ENCODE data around the gene IL26. TPM values are rescaled to one million over a fixed set of nuclear protein-coding genes. Genes with fewer than 3 reads are reported as not detected.

IL26 gene
- total and polyA plus RNA-seq, 7 donors = not detected

- no peak overlapping the region for H3K4me3 ChIP-seq
- WGBS, 3 donors = 58 to 81% (median 73%) methylated on average over 3 of the region's 3 CpGs
- TF ChIP-seq CTCF (IDR thresholded peaks at IDR 0.05) = no peak
- no peak for DNase-seq
- H3K36me3 ChIP-seq (ENCODE audit: insufficient read depth in 1 of 2, low read depth in 1 of 2) = no peaks in the 10 kb centered on the region
- no peaks in the 10 kb centered on the region for H3K9me3 ChIP-seq
- intact Hi-C loops (cut with DNase I) = loop anchor here in 1 of 2 donors (10.0 kb wide), 1 partner anchor 517 kb away; the partner anchor contains the start of gene SLC35E3
- H3K27ac ChIP-seq = no peak overlapping the region
- H3K27me3 ChIP-seq (ENCODE audit: insufficient read depth in 3 of 3, low read length in 2 of 3) = no peaks in the 10 kb centered on the region
- no peaks in the 10 kb centered on the region for H3K4me1 ChIP-seq
- no peak for ATAC-seq
Measured at GRCh38 chr12:68227356-68227755, 1.7 kb upstream of the IL26 start.

GRCh38 chr12:68224613-68225285, 861 bp downstream of the IL26 start:
- DNase-seq = no peak
- no peak overlapping the region for H3K27ac ChIP-seq

GRCh38 chr12:68223067-68223747, 2.4 kb downstream of the IL26 start:
- no peaks in the 10 kb centered on the region for H3K27me3 ChIP-seq (ENCODE audit: insufficient read depth in 3 of 3, low read length in 2 of 3)
- WGBS, 3 donors = 3 to 5% (median 3%) methylated on average over 12 of the region's 12 CpGs
- no peak overlapping the region for H3K4me3 ChIP-seq
- no peaks in the 10 kb centered on the region for H3K4me1 ChIP-seq
- DNase-seq (peak; percentile 65 to 80), ATAC-seq (peak; percentile 93 to 100 (median 98))
- no peak overlapping the region for H3K27ac ChIP-seq
- no peaks in the 10 kb centered on the region for H3K9me3 ChIP-seq
- H3K36me3 ChIP-seq (ENCODE audit: insufficient read depth in 1 of 2, low read depth in 1 of 2) = no peaks in the 10 kb centered on the region
- TF ChIP-seq CTCF (IDR thresholded peaks at IDR 0.05) = peak; percentile 81
- intact Hi-C loops (cut with DNase I) = loop anchor here (5.0 to 10.0 kb wide), 2 partner anchors 94 to 522 kb away; partner anchors contain the start of gene SLC35E3 (in 1 of the 2)

More at GRCh38 chr12:68224613-68225285, 861 bp downstream of the IL26 start:
- no peak for ATAC-seq
- Histone ChIP-seq H3K36me3 (ENCODE audit: insufficient read depth in 1 of 2, low read depth in 1 of 2) (no peaks in the 10 kb centered on the region), H3K4me1 (no peaks in the 10 kb centered on the region), H3K4me3 (no peak overlapping the region), H3K9me3 (no peaks in the 10 kb centered on the region), H3K27me3 (ENCODE audit: insufficient read depth in 3 of 3, low read length in 2 of 3) (no peaks in the 10 kb centered on the region)
- intact Hi-C loops (cut with DNase I) = loop anchor here (5.0 to 10.0 kb wide), 2 partner anchors 93 to 520 kb away; partner anchors contain the start of gene SLC35E3 (in 1 of the 2)
- TF ChIP-seq CTCF (IDR thresholded peaks at IDR 0.05) = no peak
- 70 to 78% (median 77%) methylated on average over 3 of the region's 3 CpGs for WGBS, 3 donors

- no peak overlapping the region for H3K4me3 ChIP-seq
- TF ChIP-seq CTCF (IDR thresholded peaks at IDR 0.05) = no peak
- intact Hi-C loops (cut with DNase I) = loop anchor here (5.0 to 10.0 kb wide), 2 partner anchors 95 to 522 kb away; partner anchors contain the start of gene SLC35E3 (in 1 of the 2)
Measured at GRCh38 chr12:68222326-68222725, 3.3 kb downstream of the IL26 start.

More at GRCh38 chr12:68222326-68222725, 3.3 kb downstream of the IL26 start:
- no peak for DNase-seq
- Histone ChIP-seq H3K4me1 (no peaks in the 10 kb centered on the region), H3K27ac (no peak overlapping the region), H3K36me3 (ENCODE audit: insufficient read depth in 1 of 2, low read depth in 1 of 2) (no peaks in the 10 kb centered on the region), H3K9me3 (no peaks in the 10 kb centered on the region), H3K27me3 (ENCODE audit: insufficient read depth in 3 of 3, low read length in 2 of 3) (no peaks in the 10 kb centered on the region)
- 26 to 37% (median 36%) methylated on average over 6 of the region's 6 CpGs for WGBS, 3 donors
- no peak for ATAC-seq
